WTC11 (cell line): ENCODE results near the gene LAMP1. TPM values are rescaled to one million over a fixed set of nuclear protein-coding genes. Genes with fewer than 3 reads are reported as not detected.

Experiments
- ATAC-seq: fragments of 200-7000 bp; cut with Tn5 transposase; 2 replicates; pipeline ENCODE4 v1.10.0; 2021; ENCODE audit warnings: mild to moderate bottlenecking, moderate library complexity
- CTCF ChIA-PET: fragments of 300-600 bp; sonication (Branson Sonifier 250); formaldehyde crosslinking; loops from one replicate; lab custom pipeline; 2021; ENCODE audit warnings: antibody characterized with exemption; lab: Charles Lee
- POLR2A ChIA-PET: fragments of 350-600 bp; sonication (Branson Sonifier 250); formaldehyde crosslinking; loops from one replicate; lab custom pipeline; 2021; ENCODE audit warnings: antibody characterized with exemption; lab: Charles Lee
- DNase-seq: peaks from one replicate; pipeline ENCODE4 v3.0.0; 2021; ENCODE audit warnings: low spot score
- H3K27ac Mint-ChIP-seq: 2 replicates; pipeline ENCODE4 v1.8.0; 2021; ENCODE audit warnings: mixed read lengths
- H3K27me3 Mint-ChIP-seq: 2 replicates; pipeline ENCODE4 v1.8.0; 2021; ENCODE audit warnings: low read depth, mild to moderate bottlenecking, moderate library complexity, mixed read lengths
- H3K36me3 Mint-ChIP-seq: 2 replicates; pipeline ENCODE4 v1.8.0; 2021; ENCODE audit warnings: mixed read lengths
- H3K4me1 Mint-ChIP-seq: 2 replicates; pipeline ENCODE4 v1.8.0; 2022; ENCODE audit warnings: mixed read lengths
- H3K4me3 Mint-ChIP-seq: 2 replicates; pipeline ENCODE4 v1.8.0; 2021; ENCODE audit warnings: mild to moderate bottlenecking, moderate library complexity, mixed read lengths
- H3K9me3 Mint-ChIP-seq: 2 replicates; pipeline ENCODE4 v1.8.0; 2021; ENCODE audit warnings: mixed read lengths
- CDX4 ChIP-seq: fragments of 250-450 bp; sonication (Bioruptor Pico); IDR thresholded peaks from 2 replicates; pipeline ENCODE4 v1.9.0; 2021; ENCODE audit warnings: moderate library complexity, mild to moderate bottlenecking, inconsistent platforms, borderline replicate concordance
- E2F1 ChIP-seq: sonication (generic); formaldehyde crosslinking; IDR thresholded peaks from 2 replicates; pipeline ENCODE4 v1.8.0; 2022; ENCODE audit warnings: mild to moderate bottlenecking, missing genetic modification reagents
- E2F4 ChIP-seq: sonication (generic); formaldehyde crosslinking; IDR thresholded peaks from 2 replicates; pipeline ENCODE4 v1.8.1; 2022; ENCODE audit warnings: low read depth, mild to moderate bottlenecking, moderate library complexity, missing genetic modification reagents, borderline replicate concordance
- ESRRA ChIP-seq: sonication (generic); formaldehyde crosslinking; IDR thresholded peaks from 2 replicates; pipeline ENCODE4 v1.8.1; 2022; ENCODE audit warnings: mild to moderate bottlenecking, missing genetic modification reagents, borderline replicate concordance
- GRHL2 ChIP-seq: fragments of 250-450 bp; sonication (Bioruptor Pico); IDR thresholded peaks from 2 replicates; pipeline ENCODE4 v1.8.0; 2022; ENCODE audit warnings: mild to moderate bottlenecking, moderate library complexity; ENCODE audit not compliant: insufficient replicate concordance, severe bottlenecking
- HMGA2 ChIP-seq: fragments of 250-450 bp; sonication (Bioruptor Pico); IDR thresholded peaks from 2 replicates; pipeline ENCODE4 v1.4.0; 2021; ENCODE audit warnings: mild to moderate bottlenecking, moderate library complexity
- HMGXB4 ChIP-seq: sonication (generic); formaldehyde crosslinking; IDR thresholded peaks from 2 replicates; pipeline ENCODE4 v1.8.1; 2023; ENCODE audit warnings: mild to moderate bottlenecking, moderate library complexity, missing genetic modification reagents
- JAZF1 ChIP-seq: fragments of 250-450 bp; sonication (Bioruptor Pico); IDR thresholded peaks from 2 replicates; pipeline ENCODE4 v1.9.0; 2021; ENCODE audit warnings: moderate library complexity, mild to moderate bottlenecking, inconsistent platforms
- JUN ChIP-seq: sonication (generic); formaldehyde crosslinking; IDR thresholded peaks from 2 replicates; pipeline ENCODE4 v1.8.0; 2023; ENCODE audit warnings: mild to moderate bottlenecking, missing genetic modification reagents
- KAT7 ChIP-seq: sonication (generic); formaldehyde crosslinking; IDR thresholded peaks from 2 replicates; pipeline ENCODE4 v1.8.1; 2023; ENCODE audit warnings: missing genetic modification reagents, mild to moderate bottlenecking, borderline replicate concordance
- NFE2L1 ChIP-seq: sonication (generic); formaldehyde crosslinking; IDR thresholded peaks from 2 replicates; pipeline ENCODE4 v1.8.1; 2023; ENCODE audit warnings: missing genetic modification reagents
- SMAD3 ChIP-seq: sonication (generic); formaldehyde crosslinking; IDR thresholded peaks from 2 replicates; pipeline ENCODE4 v1.8.0; 2022; ENCODE audit warnings: missing genetic modification reagents, mild to moderate bottlenecking, borderline replicate concordance
- SMAD4 ChIP-seq: sonication (generic); formaldehyde crosslinking; IDR thresholded peaks from 2 replicates; pipeline ENCODE4 v1.8.0; 2022; ENCODE audit warnings: mild to moderate bottlenecking, missing genetic modification reagents
- TEAD4 ChIP-seq: sonication (generic); formaldehyde crosslinking; IDR thresholded peaks from 2 replicates; pipeline ENCODE4 v1.8.0; 2022; ENCODE audit warnings: mild to moderate bottlenecking, missing genetic modification reagents
- TP53 ChIP-seq: sonication (generic); formaldehyde crosslinking; IDR thresholded peaks from 2 replicates; pipeline ENCODE4 v1.8.1; 2023; ENCODE audit warnings: mild to moderate bottlenecking, missing genetic modification reagents
- USF1 ChIP-seq: sonication (generic); formaldehyde crosslinking; IDR thresholded peaks from 2 replicates; pipeline ENCODE4 v1.8.0; 2022; ENCODE audit warnings: mild to moderate bottlenecking, missing genetic modification reagents
- ZMAT4 ChIP-seq: fragments of 250-450 bp; sonication (Bioruptor Pico); IDR thresholded peaks from 2 replicates; pipeline ENCODE4 v1.9.0; 2021; ENCODE audit warnings: mild to moderate bottlenecking
- ZNF121 ChIP-seq: sonication (generic); formaldehyde crosslinking; IDR thresholded peaks from 2 replicates; pipeline ENCODE4 v1.8.0; 2023; ENCODE audit warnings: missing genetic modification reagents
- ZNF219 ChIP-seq: sonication (generic); formaldehyde crosslinking; IDR thresholded peaks from 2 replicates; pipeline ENCODE4 v1.8.0; 2023; ENCODE audit warnings: missing genetic modification reagents, mild to moderate bottlenecking, borderline replicate concordance
- ZNF425 ChIP-seq: fragments of 250-450 bp; sonication (Bioruptor Pico); conservative IDR thresholded peaks from 2 replicates; pipeline ENCODE4 v1.9.0; 2021; ENCODE audit warnings: mild to moderate bottlenecking
- total RNA-seq: library from RNA; stranded (reverse); gene quantifications from 3 replicates; pipeline ENCODE4 v1.2.3, GENCODE V29; 2021

LAMP1 gene
- total RNA-seq, 1 experiment from 2014 or later = 150 TPM

GRCh38 chr13:113369881-113370280 is 72.8 kb downstream of the LAMP1 start (continued):
- TF ChIP-seq USF1 (CRISPR knock-in tag) (no peak), ZNF219 (CRISPR knock-in tag) (no peak), SMAD4 (CRISPR knock-in tag) (no peak), CDX4 (CRISPR knock-in tag) (no peak), GRHL2 (CRISPR knock-in tag) (no peak), E2F4 (no peak), JAZF1 (CRISPR knock-in tag) (no peak)

GRCh38 chr13:113371061-113371460 is 74.0 kb downstream of the LAMP1 start:
- Mint-ChIP-seq H3K4me1 (peaks cover 30% of the 10 kb centered on the region), H3K4me3 (no peak overlapping the region), H3K27ac (no peak overlapping the region), H3K9me3 (no peaks in the 10 kb centered on the region), H3K36me3 (no peaks in the 10 kb centered on the region), H3K27me3 (peaks cover 8% of the 10 kb centered on the region; the same call in 1 of the 2 replicates)
- ChIA-PET POLR2A (no interaction called here), CTCF (no interaction called here)
- ATAC-seq = no peak
- TF ChIP-seq TEAD4 (CRISPR knock-in tag) (no peak), KAT7 (CRISPR knock-in tag) (no peak), ESRRA (CRISPR knock-in tag) (no peak), SMAD3 (CRISPR knock-in tag) (no peak), HMGXB4 (CRISPR knock-in tag) (no peak), TP53 (CRISPR knock-in tag) (no peak), ZNF425 (CRISPR knock-in tag) (no peak), HMGA2 (no peak), ZMAT4 (CRISPR knock-in tag) (no peak), ZNF121 (CRISPR knock-in tag) (no peak), NFE2L1 (no peak), E2F1 (no peak), JUN (CRISPR knock-in tag) (no peak), GRHL2 (CRISPR knock-in tag) (no peak)
- TF ChIP-seq, all 79 proteins: peak for 0
- no peak for DNase-seq
